NCI-H128 (cell line): ENCODE measurements around the gene DOCK9.

Experiments
- DNase-seq: peaks from one replicate; lab custom pipeline; 2025; ENCODE audit not compliant: unreplicated experiment; lab: John Stamatoyannopoulos, UW

Gene DOCK9

DNA sequence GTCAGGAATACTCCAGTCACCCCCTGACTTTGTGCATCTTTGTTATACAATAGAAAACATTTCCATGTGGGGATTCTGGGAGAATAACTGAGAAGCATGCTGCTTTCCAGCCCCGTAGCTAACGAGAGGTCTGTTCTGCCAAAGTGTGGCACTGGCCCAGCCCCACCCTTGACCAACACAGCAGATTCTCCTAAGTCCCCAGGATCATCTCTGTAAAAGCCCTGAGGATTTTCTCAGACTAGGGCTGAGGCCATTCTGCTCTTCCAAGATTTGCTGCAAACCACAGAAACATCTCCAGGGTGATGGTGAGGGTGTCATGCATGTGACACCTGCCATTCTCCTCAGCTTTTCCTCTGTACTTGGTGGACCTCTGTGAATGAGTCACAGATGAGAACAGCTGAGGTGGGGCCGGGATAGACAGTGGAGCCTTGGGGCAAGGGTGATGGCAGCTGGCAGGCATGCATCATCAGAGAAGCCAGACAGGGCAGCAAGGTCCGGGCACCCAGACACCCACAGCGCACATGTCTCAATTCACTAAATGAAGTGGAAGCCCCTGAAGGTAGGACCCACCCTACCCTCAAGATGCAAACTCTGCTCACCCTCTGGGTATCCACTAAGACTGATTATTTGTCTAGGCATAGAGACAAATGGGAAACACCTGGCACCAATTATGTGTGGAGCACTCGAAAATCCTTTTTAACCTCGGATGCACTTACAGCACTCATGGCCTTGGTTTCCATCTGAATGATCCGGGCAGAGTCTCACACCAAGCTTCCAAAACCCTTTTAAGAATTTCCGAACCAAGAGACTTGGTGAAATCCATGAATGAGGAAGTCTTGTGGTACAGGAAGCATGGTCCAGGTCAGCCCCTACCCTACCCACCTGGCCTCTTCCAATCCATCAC, 20.1 kb upstream of the DOCK9 start:
- DNase-seq, result no peak

DNA sequence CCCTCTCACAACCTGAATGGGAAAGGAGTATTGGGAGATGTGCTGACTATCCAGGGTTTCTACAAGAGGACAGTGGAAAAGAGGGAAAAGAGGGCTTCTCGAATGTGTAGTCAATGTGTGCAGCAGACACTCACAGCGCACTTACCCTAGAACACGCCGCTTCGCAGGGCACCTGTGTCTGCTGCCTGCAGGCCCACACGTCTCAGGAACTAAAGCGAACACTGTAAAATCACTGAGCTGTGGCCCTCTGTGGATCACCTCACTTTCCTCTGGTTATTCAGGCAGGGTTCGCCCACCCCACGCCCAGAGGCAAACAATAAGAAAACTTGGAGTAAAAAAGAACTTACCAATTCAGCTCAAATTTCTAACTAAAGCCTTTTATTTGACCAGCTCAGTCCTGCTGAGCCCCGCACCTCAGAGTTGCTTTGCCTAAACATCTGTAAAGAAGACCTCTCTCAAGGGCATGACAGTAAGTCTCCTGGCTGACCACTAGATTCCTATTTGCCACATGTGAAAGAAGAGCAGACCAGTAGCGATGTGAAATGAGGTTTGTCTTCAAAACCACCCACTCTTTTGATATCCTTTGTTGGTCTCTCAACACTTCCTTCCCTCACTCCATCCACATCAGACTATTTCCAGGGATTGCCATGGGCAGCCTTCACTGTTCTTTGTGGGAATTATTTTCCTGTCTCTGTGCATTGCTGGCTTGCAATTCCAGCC, 19.3 kb upstream of the DOCK9 start:
- DNase-seq, result no peak

DNA sequence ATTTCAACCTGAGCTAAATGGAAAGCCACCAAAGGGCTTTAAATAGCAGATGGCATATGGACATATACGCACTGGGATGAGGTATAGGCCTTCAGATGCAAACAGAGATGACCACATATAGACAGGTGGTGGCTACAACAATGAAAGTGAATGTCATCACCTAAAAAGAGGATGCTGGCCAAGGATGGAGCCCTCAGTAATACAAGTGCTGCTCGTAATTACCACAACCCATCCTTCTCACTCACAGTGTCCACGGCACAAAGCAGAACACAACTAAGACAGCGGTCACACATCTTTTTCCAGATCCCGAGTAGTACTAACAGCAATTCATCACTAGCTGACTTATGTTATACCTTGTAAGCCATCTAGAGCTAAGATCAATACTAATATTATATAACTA, 18.2 kb upstream of the DOCK9 start:
- no peak for DNase-seq

DNA sequence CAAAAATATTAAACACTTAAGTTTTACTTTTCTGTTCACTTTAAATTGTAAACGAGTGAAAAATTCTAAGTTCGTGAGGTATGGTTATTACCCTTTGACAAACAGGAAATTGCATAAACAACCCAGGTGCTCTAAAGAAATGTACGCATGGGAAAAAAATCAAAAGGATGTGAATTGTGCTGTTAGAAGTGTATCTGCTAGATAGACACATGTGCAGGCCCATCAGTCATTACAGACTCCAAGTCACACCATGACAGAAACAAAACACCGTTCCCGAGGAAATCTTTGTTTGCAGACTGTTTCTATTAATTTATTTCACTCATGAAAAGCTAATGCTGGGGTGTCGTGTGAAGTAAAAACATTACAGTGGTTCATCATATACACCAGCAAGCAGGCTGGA, 17.0 kb upstream of the DOCK9 start:
- DNase-seq, result no peak

DNA sequence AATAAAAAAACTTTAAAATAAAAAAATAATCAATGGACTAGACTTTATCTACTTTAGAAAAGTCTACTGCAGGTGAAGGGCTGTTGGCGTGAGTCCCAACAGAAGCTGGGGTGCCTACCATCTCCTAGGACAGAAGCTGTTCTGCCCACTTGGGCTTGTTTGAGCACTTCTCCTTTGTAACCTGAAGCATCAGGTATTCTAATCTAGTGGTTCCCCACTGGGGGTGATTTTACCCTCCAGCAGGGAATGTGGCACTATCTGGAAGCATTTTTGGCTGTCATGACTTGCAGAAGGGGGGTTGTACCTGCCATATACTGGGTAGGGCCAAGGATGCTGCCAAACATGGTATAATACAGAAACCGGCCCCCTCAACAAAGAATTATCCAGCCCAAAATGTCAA, 16.2 kb upstream of the DOCK9 start:
- DNase-seq, result no peak

DNA sequence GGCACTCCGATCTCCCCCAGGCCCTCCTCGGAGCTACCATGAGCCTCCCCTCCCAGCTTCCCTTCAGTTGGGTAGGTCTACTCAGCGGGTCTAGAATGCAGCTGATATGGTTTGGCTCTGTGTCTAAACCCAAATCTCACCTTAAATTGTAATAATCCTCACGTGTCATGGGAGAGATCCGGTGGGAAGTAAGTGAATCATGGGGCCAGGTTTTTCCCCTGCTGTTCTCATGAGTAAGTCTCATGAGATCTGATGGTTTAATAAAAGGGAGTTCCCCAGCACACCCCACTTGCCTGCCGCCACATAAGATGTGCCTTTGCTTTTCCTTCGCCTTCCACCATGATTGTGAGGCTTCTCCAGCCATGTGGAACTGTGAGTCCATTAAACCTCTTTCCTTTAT, 14.5 kb upstream of the DOCK9 start:
- no peak for DNase-seq

DNA sequence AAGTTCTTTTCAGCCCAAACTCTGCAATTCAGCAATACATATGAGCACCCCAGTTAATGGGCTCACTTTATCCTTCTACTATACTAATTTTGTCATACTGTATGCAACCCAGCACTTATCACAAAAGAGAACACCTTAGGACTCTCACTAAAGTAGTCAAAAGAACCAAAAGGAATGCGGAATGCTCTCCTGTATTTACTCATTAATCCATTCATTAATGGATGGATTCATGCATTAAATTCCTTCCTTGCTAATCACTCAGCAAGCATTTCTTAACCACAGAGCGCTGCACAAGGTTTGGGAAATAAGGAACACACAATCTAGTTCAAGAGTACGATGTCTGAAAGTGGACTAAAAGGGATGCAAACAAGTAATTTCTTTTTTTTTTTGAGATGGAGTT, 12.8 kb upstream of the DOCK9 start:
- no peak for DNase-seq

DNA sequence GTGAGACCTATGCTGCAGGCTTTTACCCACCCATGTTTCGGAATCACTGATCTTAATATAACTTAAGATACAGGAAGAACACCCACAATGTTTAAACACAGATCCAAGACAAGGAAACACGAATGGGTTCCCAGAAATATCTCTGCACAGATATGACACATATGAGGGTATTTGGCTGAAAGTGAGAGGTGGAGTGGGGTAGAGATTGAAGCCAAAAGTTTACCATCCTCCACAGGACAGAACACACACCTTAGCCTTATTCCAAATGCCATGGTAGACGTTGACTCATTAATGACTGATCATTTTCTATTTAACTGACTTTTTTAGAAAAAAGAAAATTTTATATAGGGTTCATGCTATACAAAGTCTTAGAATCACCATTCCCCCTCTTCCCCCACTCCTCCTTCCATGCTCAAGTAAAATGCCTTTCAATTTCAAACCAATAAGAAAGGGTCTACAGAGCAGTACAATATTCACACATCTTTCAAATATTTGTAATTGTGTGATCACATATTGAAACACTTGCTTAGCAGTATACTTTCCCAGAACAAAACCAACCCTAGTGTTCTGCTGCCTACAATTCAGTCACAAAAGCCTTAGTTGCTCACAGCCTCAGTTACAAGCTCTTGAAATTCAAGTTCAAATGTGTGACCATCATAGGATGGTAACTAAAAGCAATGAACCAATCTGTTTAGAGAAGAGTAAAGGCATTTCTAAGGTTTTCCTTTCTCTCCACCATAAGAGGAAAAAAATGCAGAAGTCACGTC, 11.8 kb upstream of the DOCK9 start:
- no peak for DNase-seq

DNA sequence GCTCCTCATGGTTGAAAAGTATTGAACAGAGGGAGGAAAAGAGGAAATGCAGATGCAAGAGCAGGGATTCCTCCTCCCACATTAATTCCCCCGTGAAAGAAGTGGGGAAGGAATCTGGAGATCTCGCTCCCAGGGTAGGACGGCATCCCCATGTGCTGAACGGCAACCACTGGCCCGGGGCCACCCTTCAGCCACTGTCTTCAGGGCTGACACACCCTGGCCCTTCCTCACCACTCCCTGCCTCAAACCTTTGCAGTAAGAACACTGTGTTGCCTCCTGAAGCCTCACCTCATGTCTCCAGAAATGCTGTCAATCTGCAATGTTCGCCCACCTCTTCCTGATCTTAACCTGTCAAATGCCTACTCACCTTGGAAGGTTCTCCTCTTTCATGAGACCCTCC, 10.9 kb upstream of the DOCK9 start:
- no peak for DNase-seq

DNA sequence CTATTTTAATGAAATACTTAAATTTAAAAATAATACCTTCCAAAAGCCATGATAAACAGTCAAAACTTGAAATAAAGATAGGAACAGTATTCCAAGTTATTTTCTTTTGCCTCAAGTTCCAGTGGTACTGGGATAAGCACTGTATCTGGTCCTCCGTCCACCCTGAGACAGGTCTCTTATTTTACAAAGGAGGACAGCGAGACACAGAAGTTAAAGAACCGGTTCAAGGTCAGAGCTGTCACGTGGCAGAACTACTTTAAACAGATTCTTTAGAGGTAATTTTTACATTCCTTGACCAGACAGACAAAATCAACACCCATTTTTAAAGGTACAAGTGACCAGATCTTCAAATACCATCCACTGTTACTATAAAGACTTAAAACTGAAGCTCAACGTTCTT, 10.4 kb upstream of the DOCK9 start:
- DNase-seq, result no peak

DNA sequence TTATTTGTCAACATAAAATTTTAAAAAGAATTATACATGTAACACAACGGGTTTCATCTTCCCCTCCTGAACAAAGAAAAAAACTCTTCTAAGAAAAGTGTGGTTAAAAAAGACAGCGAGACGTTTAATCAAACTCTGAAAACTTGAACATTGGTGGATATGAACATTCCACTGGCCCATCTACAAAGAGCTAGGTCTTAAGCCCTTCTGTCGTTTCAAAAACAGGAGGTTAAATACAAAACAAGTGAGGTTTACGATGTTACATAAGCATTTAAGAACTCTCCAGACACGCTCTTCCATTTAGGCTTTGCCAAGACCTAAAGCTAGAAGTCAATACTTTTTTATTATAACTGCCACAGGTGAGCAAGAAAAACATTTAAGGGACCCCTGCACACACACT, 9.4 kb upstream of the DOCK9 start:
- DNase-seq, result no peak

DNA sequence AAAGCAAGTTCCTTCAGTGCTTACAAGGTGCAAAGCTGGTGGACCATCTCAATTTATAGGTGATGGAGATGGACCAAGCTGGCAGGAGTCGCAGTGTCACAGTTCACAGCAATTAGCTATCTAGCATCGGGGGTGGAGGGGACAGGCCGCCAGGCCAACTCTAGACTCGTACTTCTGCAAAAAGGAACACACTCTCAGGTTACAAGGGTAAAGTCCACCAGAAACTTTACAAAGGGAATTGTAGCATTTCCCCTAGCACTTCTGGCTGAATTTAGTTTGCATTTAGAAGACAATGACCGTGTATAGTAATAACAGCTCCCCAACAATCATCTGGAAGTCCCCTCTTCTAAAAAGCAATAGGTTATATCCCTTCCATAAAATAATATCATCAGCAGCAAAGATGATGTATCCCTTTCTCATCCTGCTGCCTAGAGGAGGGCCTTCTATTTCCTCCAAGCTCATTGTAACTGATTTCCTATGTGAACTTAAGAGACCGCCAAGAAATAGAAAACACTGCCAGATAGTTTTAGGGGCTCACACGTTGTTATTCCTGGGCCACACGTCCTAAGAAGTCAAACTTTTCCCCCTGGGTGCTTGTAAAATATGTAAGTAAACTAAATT, 8.5 kb upstream of the DOCK9 start:
- DNase-seq, result no peak

DNA sequence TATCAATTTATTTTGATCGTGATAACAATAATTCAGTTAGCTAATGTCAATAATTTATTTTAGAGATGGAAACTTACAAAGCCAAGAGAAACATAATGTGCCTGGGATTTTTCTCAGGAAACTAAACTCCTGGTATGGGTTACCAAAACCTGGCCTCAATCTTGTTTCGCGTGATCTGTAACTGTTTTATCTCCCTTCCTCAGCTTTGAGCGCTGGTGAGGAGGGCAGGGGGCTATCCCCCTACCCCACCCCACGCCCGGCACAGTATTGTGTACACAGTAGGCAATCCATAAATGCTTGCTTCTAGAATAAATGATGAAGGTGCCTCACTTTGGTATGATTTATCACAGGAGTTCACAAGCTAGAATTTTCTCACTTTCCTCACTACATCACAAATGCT, 7.7 kb upstream of the DOCK9 start:
- no peak for DNase-seq

DNA sequence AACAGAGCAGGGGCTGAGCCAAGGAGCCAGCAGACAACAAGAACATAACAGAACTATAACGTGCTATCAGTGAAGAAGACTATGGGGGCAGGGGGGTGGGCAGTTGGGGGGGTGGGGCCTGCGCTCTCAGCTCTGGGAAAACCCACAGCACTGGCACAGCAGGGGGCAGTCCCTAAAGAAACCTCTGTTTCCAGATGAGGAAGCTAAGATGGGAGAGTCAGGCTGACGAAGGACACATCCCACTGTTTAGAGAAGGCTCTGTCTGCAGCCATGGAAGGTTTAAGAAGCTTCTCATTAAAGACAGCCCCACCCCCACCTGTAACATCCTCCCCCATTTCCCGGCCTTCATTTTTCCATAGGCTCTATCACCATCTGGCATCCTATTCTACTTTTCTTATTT, 7.1 kb upstream of the DOCK9 start:
- DNase-seq, result no peak

DNA sequence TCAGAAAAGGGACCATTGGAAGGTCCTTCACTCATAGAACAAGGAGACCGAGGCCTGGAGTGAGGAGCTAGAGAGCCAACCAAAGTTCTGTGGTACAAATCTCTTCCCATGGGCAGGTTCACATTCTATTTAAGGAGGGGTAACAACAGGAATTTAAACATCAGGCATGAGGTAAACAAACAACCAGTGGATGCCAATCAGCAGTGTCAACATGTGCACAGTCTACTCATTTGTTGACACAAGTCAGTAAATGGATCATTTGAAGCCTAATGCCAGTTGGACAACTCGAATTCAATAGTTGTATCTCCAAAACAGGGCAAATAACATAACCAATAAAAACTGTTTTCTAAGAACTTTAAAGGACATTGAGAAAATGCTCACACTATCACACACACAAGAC, 6.3 kb upstream of the DOCK9 start:
- no peak for DNase-seq

DNA sequence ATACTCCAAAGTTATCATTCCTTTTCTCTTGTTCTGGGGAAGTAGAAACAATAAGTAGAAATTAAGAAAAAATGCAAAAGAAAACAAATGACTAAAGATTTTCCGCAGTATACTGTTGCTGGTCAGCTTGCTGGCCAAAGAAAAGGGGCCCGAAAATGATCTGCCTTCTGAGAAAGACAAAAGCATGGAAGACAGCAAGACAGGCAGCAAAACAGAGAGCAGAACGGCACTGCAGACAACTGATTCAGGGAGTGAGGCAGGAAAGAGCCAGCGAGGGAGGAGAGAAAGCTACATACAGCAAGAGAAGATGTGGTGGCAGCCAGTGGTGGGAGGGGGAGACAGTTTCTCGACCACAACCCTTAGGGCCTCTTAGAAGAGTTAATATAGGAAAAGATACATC, 5.3 kb upstream of the DOCK9 start:
- DNase-seq, result no peak

DNA sequence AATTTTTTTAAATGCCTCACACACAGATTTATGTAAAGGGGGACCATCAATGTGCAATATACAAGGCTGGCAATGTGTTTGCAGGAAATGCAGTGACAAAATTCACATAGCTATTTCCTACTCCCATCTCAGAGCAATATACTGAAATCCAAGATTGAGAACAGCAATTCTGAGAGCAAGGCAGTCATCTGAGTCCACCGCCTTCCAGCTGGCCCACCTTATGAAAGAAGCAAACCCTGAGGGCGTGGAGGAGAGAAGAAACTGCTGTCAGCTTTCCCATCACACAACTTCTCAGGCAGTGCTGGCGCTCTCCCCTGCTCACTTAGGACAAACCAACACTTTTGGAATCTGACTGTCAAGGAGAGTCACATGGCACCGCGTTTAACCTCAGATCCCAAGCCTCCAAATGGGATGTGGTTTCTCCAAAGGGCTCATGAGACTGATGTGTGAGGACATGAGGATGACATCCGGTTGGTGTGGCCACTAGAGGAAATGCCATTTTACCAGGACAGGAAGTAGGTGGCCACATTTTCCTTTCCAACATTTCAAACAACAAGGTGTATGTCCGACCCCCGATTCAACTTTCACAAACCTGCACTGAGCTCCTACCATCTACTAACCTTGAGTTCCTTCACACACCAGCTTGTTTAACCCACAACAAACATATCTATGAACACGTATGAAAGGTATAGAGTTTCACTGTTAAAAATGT, 3.7 kb upstream of the DOCK9 start:
- no peak for DNase-seq

DNA sequence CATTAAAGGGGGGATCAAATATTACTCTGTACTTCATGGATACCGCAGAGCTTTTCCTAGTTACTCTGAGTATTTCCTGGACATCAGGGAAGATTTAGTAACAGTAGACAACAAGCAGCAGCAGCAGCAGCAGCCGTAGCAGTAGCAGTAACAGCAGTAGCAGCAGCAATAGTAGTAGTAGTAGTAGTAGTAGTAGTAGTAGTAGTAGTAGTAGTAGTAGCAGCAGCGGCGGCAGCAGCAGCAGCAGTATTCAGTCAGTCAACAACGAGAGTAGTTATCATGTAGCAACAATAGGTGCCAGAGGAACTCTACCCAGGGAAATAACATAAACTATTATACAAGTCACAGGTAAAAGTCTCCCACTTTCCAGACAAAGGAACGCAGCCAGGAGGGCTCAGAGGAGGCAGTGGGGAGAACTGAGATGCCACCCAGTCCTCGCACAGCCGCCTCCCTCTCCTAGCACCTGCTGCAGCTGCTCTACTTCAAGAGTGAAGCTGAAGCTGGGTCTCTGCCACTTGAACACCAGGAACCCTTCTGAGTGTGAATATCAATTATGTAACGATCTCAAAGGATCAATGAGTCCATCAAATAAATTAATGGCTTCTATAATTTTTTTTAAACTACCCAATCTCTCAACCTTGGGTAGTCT, 1.3 kb upstream of the DOCK9 start:
- DNase-seq, result peak; percentile 9

DNA sequence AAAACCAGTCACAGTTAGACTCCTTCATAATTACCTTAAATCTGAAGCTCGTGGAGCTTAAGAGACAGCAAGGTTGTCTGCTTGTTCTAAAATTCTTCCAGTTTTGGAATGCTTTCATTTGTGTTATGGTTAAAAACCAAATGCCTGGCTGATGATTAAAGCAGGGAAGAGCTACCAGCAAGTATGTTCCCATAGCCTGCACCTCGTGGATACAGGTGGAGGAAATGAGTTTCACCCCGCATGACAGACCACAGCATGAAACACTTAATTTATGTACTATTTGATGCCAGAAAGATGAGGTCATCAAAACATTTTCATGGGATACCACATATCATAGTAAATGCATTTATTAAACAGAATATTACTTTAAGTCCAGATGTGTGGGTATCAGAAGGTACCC, 416 bp upstream of the DOCK9 start:
- no peak for DNase-seq

DNA sequence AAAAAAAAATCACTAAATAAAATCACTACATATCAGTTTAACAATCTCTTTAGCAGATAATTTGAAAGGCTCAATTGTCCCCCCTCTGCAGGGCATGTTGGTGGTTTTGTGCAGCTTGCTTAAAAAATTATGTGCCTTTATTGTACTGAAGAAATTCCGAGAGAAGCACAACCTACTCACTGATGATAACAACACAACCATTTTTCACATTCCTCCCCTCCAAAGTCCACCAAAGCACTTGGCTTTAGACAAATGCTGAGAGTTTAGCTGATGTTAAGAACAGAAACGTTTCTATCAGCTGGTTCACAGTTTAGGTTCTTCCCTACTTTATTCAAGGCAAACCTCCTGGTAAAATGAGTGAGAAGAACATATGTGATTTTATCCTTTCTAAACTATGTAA, 923 bp downstream of the DOCK9 start:
- DNase-seq, result no peak
